MCF 10A (cell line): ENCODE results near the gene AKR7A2. TPM values are rescaled to one million over a fixed set of nuclear protein-coding genes. Genes with fewer than 3 reads are reported as not detected.

ENCODE experiments used
- BruUV-seq: library from RNA; stranded (reverse); fragments of 400-500 nt; replicated peaks from 2 replicates; lab custom pipeline; 2021; lab: Mats Ljungman, UMichigan
- CTCF ChIA-PET: fragments of 300-600 bp; sonication (Branson Sonifier 250); formaldehyde crosslinking; extraction: SDS; loops from one replicate; lab custom pipeline; 2021; ENCODE audit warnings: antibody characterized with exemption, inconsistent platforms; lab: Yijun Ruan, JAX
- POLR2A ChIA-PET: fragments of 300-600, 350-650 bp; sonication (Branson Sonifier 250); formaldehyde crosslinking; extraction: SDS; loops from one replicate; lab custom pipeline; 2020; ENCODE audit warnings: antibody characterized with exemption, inconsistent platforms; lab: Yijun Ruan, JAX
- DNase-seq: peaks from one replicate; pipeline ENCODE4 v3.0.0-alpha.2; 2018; ENCODE audit not compliant: unreplicated experiment
- H3K27ac Mint-ChIP-seq: one replicate; pipeline ENCODE4 v1.8.0; 2022; ENCODE audit warnings: mild to moderate bottlenecking, low read depth, mixed read lengths; ENCODE audit not compliant: unreplicated experiment
- H3K27me3 Mint-ChIP-seq: one replicate; pipeline ENCODE4 v1.8.0; 2022; ENCODE audit warnings: mixed read lengths; ENCODE audit not compliant: insufficient read depth, unreplicated experiment
- H3K36me3 Mint-ChIP-seq: one replicate; pipeline ENCODE4 v1.8.0; 2022; ENCODE audit warnings: mild to moderate bottlenecking, moderate library complexity, mixed read lengths; ENCODE audit not compliant: insufficient read depth, unreplicated experiment
- H3K4me1 Mint-ChIP-seq: one replicate; pipeline ENCODE4 v1.8.0; 2022; ENCODE audit warnings: mixed read lengths; ENCODE audit not compliant: insufficient read depth, unreplicated experiment
- H3K4me3 Mint-ChIP-seq: one replicate; pipeline ENCODE4 v1.8.0; 2022; ENCODE audit warnings: mild to moderate bottlenecking, moderate library complexity, mixed read lengths; ENCODE audit not compliant: unreplicated experiment
- H3K9me3 Mint-ChIP-seq: one replicate; pipeline ENCODE4 v1.8.0; 2022; ENCODE audit warnings: mixed read lengths; ENCODE audit not compliant: unreplicated experiment
- intact Hi-C: fragments of 100-400 bp; cut with micrococcal nuclease; formaldehyde crosslinking; loops from 2 replicates; pipeline ENCODE4 v1.14.1; 2022
- total RNA-seq: library from RNA; stranded (reverse); gene quantifications from 2 replicates; pipeline ENCODE4 v1.2.3, GENCODE V29; 2022
- TF ChIP-seq, protein P1 (sequence below): fragments of 200-600 bp; IDR thresholded peaks from one replicate; pipeline ENCODE4 v1.8.0; 2022; ENCODE audit warnings: antibody characterized with exemption, mild to moderate bottlenecking; ENCODE audit not compliant: unreplicated experiment

Gene AKR7A2
- total RNA-seq, 1 experiment from 2014 or later, result 28.7 TPM

GRCh38 chr1:19360016-19360415 lies 48.1 kb upstream of the AKR7A2 start:
- no peak overlapping the region for H3K27ac Mint-ChIP-seq
- TF ChIP-seq, protein P1, sequence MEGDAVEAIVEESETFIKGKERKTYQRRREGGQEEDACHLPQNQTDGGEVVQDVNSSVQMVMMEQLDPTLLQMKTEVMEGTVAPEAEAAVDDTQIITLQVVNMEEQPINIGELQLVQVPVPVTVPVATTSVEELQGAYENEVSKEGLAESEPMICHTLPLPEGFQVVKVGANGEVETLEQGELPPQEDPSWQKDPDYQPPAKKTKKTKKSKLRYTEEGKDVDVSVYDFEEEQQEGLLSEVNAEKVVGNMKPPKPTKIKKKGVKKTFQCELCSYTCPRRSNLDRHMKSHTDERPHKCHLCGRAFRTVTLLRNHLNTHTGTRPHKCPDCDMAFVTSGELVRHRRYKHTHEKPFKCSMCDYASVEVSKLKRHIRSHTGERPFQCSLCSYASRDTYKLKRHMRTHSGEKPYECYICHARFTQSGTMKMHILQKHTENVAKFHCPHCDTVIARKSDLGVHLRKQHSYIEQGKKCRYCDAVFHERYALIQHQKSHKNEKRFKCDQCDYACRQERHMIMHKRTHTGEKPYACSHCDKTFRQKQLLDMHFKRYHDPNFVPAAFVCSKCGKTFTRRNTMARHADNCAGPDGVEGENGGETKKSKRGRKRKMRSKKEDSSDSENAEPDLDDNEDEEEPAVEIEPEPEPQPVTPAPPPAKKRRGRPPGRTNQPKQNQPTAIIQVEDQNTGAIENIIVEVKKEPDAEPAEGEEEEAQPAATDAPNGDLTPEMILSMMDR, result no peak

GRCh38 chr1:19359357-19359756 lies 47.4 kb upstream of the AKR7A2 start:
- H3K4me3 Mint-ChIP-seq, result no peak overlapping the region
- no peak overlapping the region for H3K27ac Mint-ChIP-seq
- ChIA-PET POLR2A (no interaction called here), CTCF (no interaction called here)
- no peaks in the 10 kb centered on the region for H3K9me3 Mint-ChIP-seq
- intact Hi-C loops, result no loop called here
- no TSS peak for BruUV-seq
- TF ChIP-seq, protein P1, result no peak
- peaks cover 8% of the 10 kb centered on the region for H3K4me1 Mint-ChIP-seq
- H3K36me3 Mint-ChIP-seq, result peaks cover 26% of the 10 kb centered on the region
- DNase-seq, result no peak
- no peaks in the 10 kb centered on the region for H3K27me3 Mint-ChIP-seq

More at GRCh38 chr1:19360016-19360415, 48.1 kb upstream of the AKR7A2 start:
- no peak for DNase-seq
- intact Hi-C loops, result no loop called here
- Mint-ChIP-seq H3K27me3 (no peaks in the 10 kb centered on the region), H3K4me3 (no peak overlapping the region), H3K4me1 (peaks cover 8% of the 10 kb centered on the region), H3K9me3 (no peaks in the 10 kb centered on the region), H3K36me3 (peaks cover 25% of the 10 kb centered on the region)
- ChIA-PET POLR2A (interaction anchor here (0.6 to 1.8 kb wide), 7 partner anchors 13 to 332 kb away, joined by 3 to 13 read pairs (median 4); partner anchors contain the start of genes AKR7A2 and SLC66A1), CTCF (interaction anchor here (1.1 to 1.4 kb wide), 2 partner anchors 17 to 19 kb away, joined by 3 read pairs; no protein-coding TSS in a partner anchor)
- no TSS peak for BruUV-seq

GRCh38 chr1:19358710-19359109 lies 46.8 kb upstream of the AKR7A2 start:
- TF ChIP-seq, protein P1, result no peak
- intact Hi-C loops, result no loop called here
- CTCF ChIA-PET, result interaction anchor here (0.6 to 0.9 kb wide), 2 partner anchors 8 to 295 kb away, joined by 3 to 4 read pairs; no protein-coding TSS in a partner anchor
- POLR2A ChIA-PET, result no interaction called here
- no peak for DNase-seq
- no peaks in the 10 kb centered on the region for H3K9me3 Mint-ChIP-seq
- H3K4me3 Mint-ChIP-seq, result no peak overlapping the region
- BruUV-seq, result no TSS peak
- peaks cover 27% of the 10 kb centered on the region for H3K36me3 Mint-ChIP-seq
- peaks cover 8% of the 10 kb centered on the region for H3K4me1 Mint-ChIP-seq
- H3K27me3 Mint-ChIP-seq, result no peaks in the 10 kb centered on the region
- no peak overlapping the region for H3K27ac Mint-ChIP-seq

- H3K27ac Mint-ChIP-seq, result no peak overlapping the region
- CTCF ChIA-PET, result no interaction called here
- BruUV-seq, result no TSS peak
- TF ChIP-seq, protein P1, result no peak
- intact Hi-C loops, result no loop called here
- H3K36me3 Mint-ChIP-seq, result peaks cover 31% of the 10 kb centered on the region
- H3K4me1 Mint-ChIP-seq, result peaks cover 8% of the 10 kb centered on the region
- no peaks in the 10 kb centered on the region for H3K9me3 Mint-ChIP-seq
- no peak overlapping the region for H3K4me3 Mint-ChIP-seq
- DNase-seq, result no peak
- H3K27me3 Mint-ChIP-seq, result no peaks in the 10 kb centered on the region
- POLR2A ChIA-PET, result no interaction called here
Measured at GRCh38 chr1:19357299-19357986, 45.5 kb upstream of the AKR7A2 start.
